ENCODE results near the gene LIME1.
A peak's percentile ranks its signal among the peaks of the same experiment; 100 is the strongest.
"Not testable (repeated sequence)": the region's sequence is repeated elsewhere in the genome, so short reads cannot be mapped to it uniquely, and the experiment has no call there.

The LIME1 gene

DNA sequence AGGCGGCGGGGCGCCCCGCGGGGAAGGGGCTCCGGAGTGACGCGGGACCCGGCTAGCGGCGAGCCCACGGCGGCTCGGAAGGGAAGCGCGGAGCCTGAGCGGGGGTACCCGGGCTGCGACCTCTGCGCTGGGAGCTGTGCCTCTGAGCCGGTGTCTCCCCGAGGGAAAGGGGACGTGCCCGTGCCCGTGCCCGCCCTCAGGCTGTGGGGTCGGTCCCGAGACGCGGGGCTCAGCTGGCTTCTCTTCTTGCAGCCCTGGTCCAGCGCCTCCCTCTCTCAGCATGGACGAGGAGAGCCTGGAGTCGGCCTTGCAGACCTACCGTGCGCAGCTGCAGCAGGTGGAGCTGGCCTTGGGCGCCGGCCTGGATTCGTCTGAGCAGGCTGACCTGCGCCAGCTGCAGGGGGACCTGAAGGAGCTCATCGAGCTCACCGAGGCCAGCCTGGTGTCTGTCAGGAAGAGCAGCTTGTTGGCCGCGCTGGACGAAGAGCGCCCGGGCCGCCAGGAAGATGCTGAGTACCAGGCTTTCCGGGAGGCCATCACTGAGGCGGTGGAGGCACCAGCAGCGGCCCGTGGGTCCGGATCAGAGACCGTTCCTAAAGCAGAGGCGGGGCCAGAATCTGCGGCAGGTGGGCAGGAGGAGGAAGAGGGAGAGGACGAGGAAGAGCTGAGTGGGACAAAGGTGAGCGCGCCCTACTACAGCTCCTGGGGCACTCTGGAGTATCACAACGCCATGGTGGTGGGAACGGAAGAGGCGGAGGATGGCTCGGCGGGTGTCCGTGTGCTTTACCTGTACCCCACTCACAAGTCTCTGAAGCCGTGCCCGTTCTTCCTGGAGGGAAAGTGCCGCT, 27.9 kb upstream of the LIME1 start:
- no peak for DNase-seq

DNA sequence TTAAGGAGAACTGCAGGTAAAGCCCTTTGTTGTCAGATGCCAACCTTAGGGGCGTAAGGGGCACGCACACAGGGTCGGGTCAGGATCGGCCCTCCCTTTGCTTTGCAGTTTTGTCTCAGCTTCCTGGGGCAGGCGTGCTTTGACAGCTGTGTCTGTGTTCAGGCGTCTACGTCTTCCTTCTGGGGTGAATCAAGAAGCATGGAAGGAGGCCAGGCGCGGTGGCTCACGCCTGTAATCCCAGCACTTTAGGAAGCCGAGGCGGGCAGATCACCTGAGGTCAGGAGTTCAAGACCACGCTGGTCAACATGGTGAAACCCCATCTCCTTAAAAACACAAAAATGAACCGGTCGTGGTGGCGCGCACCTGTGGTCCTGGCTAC, 27.3 kb upstream of the LIME1 start:
- DNase-seq, result no peak

DNA sequence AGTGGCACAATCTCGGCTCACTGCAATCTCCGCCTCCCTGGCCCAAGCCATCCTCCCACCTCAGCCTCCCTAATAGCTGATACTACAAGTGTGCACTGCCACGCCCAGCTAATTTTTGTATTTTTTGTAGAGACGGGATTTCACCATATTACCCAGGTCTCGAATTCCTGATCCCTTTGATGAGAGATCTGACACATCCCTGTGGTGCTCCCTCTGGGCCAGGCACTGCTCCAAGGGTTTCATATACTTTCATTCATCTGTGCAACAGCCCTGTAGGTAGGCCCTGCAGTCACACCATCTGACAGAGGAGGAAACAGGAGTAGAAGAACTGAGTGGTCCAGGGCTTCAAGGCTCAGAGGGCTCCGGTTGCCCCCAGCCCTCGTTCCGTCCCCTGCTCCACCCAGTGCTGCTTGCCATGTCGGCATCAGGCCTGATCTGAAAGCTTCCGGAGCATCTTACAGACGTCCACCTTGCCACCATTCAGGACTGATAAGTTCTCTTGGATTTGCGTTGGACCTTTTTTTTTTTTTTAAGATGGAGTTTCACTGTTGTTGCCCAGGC, 25.3 kb upstream of the LIME1 start:
- no peak for DNase-seq

DNA sequence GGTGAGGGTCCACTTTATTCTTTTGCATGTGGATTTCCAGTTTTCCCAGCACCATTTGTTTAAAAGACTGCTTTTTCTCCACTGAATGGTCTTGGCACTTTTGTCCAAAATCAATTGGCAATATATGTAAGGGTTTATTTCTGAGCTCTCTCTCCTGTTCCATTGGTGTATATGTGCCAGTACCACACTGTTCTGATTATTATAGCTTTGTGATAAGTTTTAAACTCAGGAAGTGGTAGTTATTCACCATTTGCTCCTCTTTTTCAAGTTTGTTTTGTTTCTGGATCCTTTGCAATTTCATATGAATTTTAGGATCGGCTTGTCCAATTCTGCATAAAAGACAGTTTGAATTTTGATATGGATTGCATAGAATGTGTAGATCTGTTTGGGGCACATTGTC, 24.3 kb upstream of the LIME1 start:
- DNase-seq, result no peak

DNA sequence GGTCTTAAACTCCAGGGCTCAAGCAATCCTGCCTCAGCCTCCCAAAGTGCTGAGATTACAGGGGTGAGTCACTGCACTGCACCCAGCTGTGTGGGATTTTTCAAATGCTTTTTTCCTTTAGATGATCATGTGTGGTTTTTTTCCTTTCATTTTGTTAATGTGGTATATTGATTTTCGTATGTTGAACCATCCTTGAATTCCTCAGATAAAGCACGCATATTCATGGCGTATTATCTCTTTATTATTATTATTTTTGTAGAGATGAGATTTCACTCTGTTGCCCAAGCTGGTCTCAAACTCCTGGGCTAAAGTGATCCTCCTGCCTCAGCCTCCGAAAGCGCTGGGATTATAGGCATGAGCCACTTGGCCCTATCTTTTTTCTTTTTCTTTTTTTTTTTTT, 21.6 kb upstream of the LIME1 start:
- DNase-seq, result no peak

DNA sequence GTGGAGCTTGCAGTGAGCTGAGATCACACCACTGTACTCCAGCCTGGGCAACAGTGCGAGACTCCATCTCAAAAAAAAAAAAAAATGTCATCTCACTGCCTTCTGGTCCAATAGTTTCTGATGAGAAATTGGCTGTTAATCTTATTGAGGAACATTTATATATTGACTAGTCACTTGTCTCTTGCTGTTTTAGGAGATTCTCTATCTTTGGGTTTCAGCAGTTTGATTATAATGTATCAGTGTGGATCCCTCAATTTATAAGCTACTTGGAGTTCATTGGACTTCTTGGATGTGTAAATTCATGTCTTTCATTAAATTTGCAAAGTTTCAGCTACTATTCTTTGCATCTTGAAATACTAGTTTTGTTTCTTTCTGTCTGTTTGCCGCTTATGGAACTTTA, 17.5 kb upstream of the LIME1 start:
- no peak for DNase-seq

DNA sequence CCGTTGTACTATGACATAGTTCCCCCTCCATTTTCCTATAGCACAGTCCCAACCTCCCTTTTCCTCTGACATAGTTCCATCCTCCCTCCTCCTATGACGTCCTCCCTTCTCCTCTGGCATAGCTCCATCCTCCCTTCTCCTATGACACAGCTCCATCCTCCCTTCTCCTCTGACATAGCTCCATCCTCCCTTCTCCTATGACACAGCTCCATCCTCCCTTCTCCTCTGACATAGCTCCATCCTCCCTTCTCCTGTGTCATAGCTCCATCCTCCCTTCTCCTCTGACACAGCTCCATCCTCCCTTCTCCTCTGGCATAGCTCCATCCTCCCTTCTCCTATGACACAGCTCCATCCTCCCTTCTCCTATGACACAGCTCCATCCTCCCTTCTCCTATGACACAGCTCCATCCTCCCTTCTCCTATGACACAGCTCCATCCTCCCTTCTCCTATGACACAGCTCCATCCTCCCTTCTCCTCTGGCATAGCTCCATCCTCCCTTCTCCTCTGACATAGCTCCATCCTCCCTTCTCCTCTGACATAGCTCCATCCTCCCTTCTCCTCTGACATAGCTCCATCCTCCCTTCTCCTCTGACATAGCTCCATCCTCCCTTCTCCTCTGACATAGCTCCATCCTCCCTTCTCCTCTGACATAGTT, 13.4 kb upstream of the LIME1 start:
- DNase-seq, result not testable (repeated sequence)

DNA sequence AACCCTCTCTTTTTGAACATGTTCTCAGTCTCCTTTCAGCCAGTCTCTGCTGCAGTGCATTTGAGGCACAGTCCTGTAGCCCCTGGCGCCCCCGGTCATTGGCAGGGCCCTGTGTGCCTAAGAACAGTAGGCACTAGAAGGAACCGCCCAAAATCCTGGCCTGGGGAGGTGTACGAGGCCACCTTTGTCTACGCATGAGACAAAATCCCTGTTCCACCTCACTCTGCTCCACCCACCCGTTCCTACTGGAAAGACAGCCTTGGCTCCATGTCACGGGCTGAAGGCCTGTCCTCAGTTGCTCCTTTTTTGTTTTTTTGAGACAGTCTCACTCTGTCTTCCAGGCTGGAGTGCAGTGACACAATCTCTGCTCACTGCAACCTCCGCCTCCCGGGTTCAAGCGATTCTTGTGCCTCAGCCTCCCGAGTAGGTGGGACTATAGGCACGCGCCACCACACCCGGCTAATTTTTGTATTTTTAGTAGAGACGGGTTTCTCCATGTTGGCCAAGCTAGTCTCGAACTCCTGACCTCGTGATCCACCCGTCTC, 6.2 kb upstream of the LIME1 start:
- not testable (repeated sequence) for DNase-seq

DNA sequence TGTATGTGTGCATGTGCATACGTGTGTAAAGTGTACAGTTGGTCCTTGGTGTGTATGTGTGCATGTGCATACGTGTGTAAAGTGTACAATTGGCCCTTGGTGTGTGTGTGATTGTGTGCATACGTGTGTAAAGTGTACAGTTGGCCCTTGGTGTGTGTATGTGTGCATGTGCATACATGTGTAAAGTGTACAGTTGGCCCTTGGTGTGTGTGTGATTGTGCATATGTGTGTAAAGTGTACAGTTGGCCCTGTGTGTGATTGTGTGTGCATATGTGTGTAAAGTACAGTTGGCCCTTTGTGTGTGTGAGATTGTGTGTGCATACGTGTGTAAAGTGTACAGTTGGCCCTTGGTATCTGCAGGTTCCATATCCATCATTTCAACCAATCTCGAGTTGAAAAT, 5.1 kb upstream of the LIME1 start:
- DNase-seq, result no peak

DNA sequence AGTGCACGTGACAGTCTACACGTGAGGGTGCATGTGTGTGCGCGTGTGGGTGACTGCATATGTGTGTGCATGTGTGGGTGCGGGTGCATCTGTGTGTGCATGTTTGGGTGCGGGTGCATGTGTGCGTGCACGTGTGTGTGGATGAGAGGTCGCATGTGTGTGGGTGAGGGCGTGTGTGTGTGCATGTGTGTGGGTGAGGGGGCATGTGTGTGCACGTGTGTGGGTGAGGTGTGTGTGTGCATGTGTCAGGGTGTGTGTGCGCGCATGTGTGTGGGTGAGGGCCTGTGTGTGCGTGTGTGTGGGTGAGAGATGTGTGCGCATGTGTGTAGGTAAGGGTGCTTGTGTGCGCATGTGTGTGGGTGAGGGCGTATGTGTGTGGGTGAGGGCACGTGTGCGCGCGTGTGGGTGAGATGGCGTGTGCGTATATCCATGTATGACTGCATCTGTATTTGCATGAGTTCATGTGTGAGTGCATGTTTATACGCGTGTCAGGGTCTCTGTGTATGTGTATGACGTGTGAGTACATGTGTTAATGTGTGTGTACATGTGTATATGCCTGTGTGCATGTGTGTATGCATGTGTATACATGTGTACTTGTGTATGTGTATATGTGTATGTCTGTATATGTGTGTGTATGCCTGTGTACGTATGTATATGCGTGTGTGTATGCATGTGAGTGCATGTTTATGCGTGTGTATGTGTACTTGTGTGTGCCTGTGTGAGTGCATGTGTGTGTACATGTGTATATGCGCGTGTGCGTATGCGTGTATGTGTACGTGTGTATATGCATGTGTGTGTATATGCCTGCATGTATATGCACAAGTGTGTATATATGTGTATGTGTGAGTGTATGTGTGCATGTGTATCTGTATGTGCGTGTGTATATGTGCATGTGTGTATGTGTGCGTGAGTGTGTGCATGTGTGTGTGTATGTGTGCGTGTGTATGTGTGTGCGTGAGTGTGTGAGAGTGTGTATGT, 4.1 kb upstream of the LIME1 start:
- no peak for DNase-seq

DNA sequence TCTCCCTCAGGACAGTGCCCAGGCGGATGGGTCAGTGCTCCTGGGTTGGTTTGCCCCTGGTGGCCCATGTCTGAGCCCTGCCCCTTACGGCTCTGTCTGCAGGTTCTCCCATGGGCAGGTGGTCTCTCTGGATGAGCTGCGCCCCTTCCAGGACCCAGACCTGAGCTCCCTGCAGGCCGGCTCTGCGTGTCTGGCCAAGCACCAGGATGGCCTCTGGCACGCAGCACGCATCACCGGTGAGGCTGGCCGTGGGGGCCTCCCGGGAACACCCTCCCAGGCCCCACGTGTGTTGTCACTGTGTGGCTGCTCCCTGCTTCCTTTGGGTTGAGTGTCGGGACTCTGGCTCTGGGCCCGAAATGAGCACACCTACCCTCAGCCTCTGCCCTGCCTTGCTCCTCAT, 3.3 kb upstream of the LIME1 start:
- no peak for DNase-seq

DNA sequence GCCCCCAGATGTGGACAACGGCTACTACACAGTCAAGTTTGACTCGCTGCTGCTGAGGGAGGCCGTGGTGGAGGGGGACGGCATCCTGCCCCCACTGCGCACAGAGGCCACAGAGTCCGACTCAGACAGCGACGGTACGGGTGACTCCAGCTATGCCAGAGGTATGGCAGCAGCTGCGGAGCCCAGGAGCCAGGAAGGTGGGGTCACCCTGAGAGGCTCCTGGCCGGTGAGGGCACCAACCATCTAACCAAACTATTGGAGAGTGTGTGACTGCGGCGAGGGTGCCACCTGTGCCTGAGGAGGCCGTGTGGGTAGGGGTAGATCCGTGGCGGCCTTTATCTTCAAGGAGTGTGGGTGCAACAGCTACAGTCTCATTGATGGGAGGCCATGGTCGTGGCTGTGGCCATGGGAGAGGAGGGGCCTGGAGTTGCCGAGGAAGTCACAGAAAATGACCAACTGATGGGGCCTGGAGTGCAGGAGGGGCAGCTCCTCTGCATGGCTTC, 2.8 kb upstream of the LIME1 start:
- no peak for DNase-seq

DNA sequence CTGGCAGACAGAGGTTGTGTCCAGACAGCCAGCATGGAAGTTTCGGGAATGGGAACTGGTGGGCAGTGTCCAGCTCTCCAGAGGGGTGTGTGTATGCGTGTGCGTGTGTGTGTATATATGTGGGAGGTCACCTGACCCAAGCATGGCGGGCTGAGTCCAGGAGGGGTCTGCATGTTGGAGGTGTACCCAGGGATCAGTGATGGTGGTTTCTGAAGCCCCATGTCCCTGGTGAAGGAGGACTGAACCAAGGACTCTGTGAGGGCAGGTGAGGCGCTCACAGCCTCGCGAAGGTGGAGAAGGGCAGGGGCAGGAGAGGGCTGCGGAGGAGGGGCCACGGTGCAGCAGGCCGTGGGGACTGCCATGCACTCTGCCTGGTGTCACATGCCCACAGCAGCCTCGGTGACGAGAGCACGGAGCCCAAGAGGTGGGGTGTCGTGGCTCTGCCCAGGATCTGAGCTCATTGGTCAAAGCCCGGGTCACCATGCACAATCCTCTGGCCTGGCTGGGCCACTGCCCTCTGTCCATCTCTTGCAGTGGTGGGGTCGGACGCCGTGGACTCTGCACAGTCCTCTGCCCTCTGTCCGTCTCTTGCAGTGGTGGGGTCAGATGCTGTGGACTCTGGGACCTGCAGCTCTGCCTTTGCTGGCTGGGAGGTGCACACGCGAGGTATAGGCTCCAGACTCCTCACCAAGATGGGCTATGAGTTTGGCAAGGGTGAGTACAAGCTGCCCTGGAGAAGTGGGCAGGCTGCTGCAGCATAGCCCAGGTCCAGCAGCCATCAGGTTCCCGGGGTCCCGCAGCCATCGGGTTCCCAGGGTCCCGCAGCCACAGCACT, 2.1 kb upstream of the LIME1 start:
- DNase-seq, result no peak

DNA sequence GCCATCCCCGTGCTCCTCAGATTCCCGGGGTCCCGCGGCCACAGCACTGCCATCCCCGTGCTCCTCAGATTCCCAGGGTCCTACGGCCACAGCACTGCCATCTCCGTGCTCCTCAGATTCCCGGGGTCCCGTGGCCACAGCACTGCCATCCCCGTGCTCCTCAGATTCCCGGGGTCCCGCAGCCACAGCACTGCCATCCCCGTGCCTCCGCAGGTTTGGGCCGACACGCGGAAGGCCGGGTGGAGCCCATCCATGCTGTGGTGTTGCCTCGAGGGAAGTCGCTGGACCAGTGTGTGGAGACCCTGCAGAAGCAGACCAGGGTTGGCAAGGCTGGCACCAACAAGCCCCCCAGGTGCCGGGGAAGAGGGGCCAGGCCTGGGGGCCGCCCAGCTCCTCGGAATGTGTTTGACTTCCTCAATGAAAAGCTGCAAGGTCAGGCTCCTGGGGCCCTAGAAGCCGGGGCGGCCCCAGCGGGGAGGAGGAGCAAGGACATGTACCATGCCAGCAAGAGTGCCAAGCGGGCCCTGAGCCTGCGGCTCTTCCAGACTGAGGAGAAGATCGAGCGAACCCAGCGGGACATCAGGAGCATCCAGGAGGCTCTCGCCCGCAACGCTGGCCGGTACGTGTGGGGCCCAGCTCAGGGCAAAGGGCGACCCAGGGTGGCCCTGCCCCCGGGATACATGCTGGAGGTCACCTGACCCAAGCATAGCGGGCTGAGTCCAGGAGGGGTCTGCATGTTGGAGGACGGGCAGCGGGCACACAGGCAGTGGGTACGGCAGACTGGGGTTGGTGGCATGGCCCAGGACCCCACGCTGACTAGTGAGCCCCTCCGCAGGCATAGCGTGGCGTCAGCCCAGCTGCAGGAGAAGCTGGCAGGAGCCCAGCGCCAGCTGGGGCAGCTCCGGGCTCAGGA, 1.3 kb upstream of the LIME1 start:
- no peak for DNase-seq

DNA sequence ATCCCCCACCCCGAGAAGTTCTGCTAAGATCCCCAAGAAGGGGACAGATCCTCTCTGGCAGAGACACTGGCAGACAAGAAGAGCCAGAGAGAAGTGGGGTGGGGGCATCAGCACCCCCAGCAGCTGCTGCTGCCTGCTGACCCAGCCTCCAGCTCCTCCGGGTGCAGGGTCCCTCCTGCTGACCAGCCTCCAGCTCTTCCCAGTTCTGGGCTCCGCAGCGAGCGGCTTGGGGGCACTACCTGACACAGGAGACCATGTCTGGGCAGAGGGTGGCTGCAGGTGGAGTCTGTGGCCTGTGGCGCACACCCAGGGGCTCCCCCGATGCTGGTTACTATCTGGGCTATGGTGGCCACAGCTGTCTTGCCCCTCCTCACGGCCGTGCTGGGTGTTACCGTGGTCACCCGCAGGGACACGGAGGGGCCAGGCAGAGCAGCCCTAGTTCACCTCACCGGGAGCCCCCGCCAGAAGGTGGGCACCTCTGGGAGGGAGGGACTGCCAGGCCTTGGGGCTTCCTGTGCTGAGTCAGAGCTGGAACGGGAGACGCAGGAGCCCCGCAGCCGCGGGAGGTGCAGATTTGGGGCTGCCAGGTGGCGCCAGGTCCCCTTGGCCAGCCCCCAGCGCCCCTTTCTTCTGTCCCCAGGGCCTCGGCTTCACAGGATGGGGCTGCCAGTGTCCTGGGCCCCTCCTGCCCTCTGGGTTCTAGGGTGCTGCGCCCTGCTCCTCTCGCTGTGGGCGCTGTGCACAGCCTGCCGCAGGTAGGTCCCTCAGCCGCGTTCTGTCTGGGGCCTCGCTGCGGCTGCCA, 630 bp downstream of the LIME1 start:
- DNase-seq, result peak; percentile 65

DNA sequence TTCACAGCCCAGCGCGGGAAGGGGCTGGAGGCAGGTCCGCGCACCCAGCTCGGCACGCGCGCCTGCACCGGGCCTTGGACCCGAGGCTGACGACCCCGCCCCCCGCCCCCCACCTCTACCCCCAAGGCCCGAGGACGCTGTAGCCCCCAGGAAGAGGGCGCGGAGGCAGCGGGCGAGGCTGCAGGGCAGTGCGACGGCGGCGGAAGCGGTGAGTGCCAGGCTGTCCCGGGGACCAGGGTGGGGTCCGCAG, 1.2 kb downstream of the LIME1 start:
- no peak for DNase-seq

DNA sequence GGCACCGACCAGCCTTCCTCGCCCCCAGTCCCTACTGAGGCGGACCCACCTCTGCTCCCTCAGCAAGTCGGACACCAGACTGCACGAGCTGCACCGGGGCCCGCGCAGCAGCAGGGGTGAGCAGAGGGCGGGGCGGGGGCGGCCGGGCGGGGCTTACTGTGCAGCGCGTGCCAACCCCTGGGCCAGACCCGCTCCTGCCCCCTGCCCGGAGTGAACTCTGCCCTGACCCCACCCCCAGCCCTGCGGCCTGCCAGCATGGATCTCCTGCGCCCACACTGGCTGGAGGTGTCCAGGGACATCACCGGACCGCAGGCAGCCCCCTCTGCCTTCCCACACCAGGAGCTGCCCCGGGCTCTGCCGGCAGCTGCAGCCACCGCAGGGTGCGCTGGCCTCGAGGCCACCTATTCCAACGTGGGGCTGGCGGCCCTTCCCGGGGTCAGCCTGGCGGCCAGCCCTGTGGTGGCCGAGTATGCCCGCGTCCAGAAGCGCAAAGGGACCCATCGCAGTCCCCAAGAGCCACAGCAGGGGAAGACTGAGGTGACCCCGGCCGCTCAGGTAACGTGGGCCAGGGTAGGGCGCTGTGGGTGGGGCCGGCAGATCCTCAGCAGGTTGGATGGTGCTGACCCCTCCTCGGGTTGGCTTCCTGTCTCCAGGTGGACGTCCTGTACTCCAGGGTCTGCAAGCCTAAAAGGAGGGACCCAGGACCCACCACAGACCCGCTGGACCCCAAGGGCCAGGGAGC, 1.7 kb downstream of the LIME1 start:
- peak; percentile 49 for DNase-seq

DNA sequence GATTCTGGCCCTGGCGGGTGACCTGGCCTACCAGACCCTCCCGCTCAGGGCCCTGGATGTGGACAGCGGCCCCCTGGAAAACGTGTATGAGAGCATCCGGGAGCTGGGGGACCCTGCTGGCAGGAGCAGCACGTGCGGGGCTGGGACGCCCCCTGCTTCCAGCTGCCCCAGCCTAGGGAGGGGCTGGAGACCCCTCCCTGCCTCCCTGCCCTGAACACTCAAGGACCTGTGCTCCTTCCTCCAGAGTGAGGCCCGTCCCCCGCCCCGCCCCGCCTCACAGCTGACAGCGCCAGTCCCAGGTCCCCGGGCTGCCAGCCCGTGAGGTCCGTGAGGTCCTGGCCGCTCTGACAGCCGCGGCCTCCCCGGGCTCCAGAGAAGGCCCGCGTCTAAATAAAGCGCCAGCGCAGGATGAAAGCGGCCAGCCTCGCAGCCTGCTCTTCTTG, 2.2 kb downstream of the LIME1 start:
- peak; percentile 34 for DNase-seq

Data from T-helper 9 cell (primary cell).